ENCODE data around the gene AATK. TPM values are rescaled to one million over a fixed set of nuclear protein-coding genes. Genes with fewer than 3 reads are reported as not detected.

The AATK gene
- polyA plus RNA-seq, 1 donor: 10.7 TPM

- no peak for DNase-seq (ENCODE audit: low read depth)
These were observed 51.5 kb downstream of the AATK start for GRCh38 chr17:81114351-81115093.

- DNase-seq (ENCODE audit: low read depth): no peak
These were observed 52.8 kb downstream of the AATK start for GRCh38 chr17:81113158-81113724.

- DNase-seq (ENCODE audit: low read depth): no peak
These were observed 53.6 kb downstream of the AATK start for GRCh38 chr17:81112450-81112849.

GRCh38 chr17:81111066-81111465 is 55.0 kb downstream of the AATK start:
- no peak for DNase-seq (ENCODE audit: low read depth)

- no peak for DNase-seq (ENCODE audit: low read depth)
These were observed 55.5 kb downstream of the AATK start for GRCh38 chr17:81110488-81111040.

- no peak for DNase-seq (ENCODE audit: low read depth)
These were observed 56.1 kb downstream of the AATK start for GRCh38 chr17:81109957-81110356.

GRCh38 chr17:81108220-81108619 is 57.8 kb downstream of the AATK start:
- no peak for DNase-seq (ENCODE audit: low read depth)

- DNase-seq (ENCODE audit: low read depth): no peak
These were observed 59.3 kb downstream of the AATK start for GRCh38 chr17:81106716-81107115.

- no peak for DNase-seq (ENCODE audit: low read depth)
These were observed 62.6 kb downstream of the AATK start for GRCh38 chr17:81103379-81103778.

- DNase-seq (ENCODE audit: low read depth): no peak
These were observed 63.2 kb downstream of the AATK start for GRCh38 chr17:81102869-81103268.

GRCh38 chr17:81102352-81102751 is 63.7 kb downstream of the AATK start:
- DNase-seq (ENCODE audit: low read depth): no peak

GRCh38 chr17:81101614-81102306 is 64.3 kb downstream of the AATK start:
- no peak for DNase-seq (ENCODE audit: low read depth)

- no peak for DNase-seq (ENCODE audit: low read depth)
These were observed 65.4 kb downstream of the AATK start for GRCh38 chr17:81100668-81101067.

- no peak for DNase-seq (ENCODE audit: low read depth)
These were observed 66.1 kb downstream of the AATK start for GRCh38 chr17:81099888-81100287.

GRCh38 chr17:81097943-81098308 is 68.1 kb downstream of the AATK start:
- no peak for DNase-seq (ENCODE audit: low read depth)

- peak; percentile 36 for DNase-seq (ENCODE audit: low read depth)
These were observed 68.7 kb downstream of the AATK start for GRCh38 chr17:81097134-81097942.

GRCh38 chr17:81096741-81097133 is 69.3 kb downstream of the AATK start:
- DNase-seq (ENCODE audit: low read depth): no peak

- DNase-seq (ENCODE audit: low read depth): no peak
These were observed 70.6 kb downstream of the AATK start for GRCh38 chr17:81095383-81095762.

- peak; percentile 58 for DNase-seq (ENCODE audit: low read depth)
These were observed 71.3 kb downstream of the AATK start for GRCh38 chr17:81094509-81095382.

GRCh38 chr17:81093619-81094508 is 72.2 kb downstream of the AATK start:
- DNase-seq (ENCODE audit: low read depth): no peak
